GM13977 (cell line): ENCODE results near the gene COL8A2.

ENCODE experiments used
- DNase-seq: peaks from one replicate; pipeline ENCODE4 v3.0.0; 2012; ENCODE audit warnings: low spot score
- CTCF ChIP-seq: IDR thresholded peaks from 2 replicates; pipeline ENCODE4 v1.5.1; 2012; ENCODE audit warnings: mild to moderate bottlenecking, control low read depth; ENCODE audit not compliant: insufficient read depth; ENCODE audit errors: extremely low read depth, missing control alignments
- in situ Hi-C: fragments of 300-500 bp; cut with MboI; formaldehyde crosslinking; loops from one replicate; pipeline ENCODE4 v1.12.0; 2022; ENCODE audit warnings: low sequenced_read_pairs, low pct_unique_long_range_greater_than_20kb, mixed read lengths, inconsistent platforms; ENCODE audit not compliant: unreplicated experiment

The COL8A2 gene

DNA sequence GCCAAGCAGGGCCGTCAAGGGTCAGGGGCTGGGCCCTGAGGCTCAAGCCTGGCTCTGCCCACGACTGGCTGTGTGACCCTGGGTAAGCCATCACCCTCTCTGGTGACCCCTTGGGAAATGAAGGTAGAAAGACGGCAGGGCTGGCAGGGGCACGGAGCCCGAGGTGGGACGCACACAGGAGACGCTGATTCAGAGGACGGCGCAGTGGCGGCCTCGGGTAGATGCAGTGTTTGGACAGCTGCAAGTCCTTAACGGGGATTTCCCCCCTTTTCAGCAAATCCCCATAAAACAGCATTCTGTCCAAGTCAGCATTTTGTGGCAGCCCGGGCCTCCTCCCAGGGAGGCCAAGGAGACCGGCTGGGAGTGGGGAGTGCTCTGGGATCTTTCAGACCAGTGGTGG is 16.7 kb downstream of the COL8A2 start:
- no peak for DNase-seq
- in situ Hi-C loops = no loop called here
- no peak for TF ChIP-seq CTCF

- TF ChIP-seq CTCF = no peak
- in situ Hi-C loops = no loop called here
- DNase-seq = no peak
These were observed 17.6 kb downstream of the COL8A2 start for GRCh38 chr1:36107394-36107793.

GRCh38 chr1:36106269-36106668 is 18.8 kb downstream of the COL8A2 start:
- in situ Hi-C loops = no loop called here
- no peak for DNase-seq
- TF ChIP-seq CTCF = no peak

GRCh38 chr1:36101546-36101945 is 23.5 kb downstream of the COL8A2 start:
- no peak for TF ChIP-seq CTCF
- no peak for DNase-seq
- in situ Hi-C loops = no loop called here

DNA sequence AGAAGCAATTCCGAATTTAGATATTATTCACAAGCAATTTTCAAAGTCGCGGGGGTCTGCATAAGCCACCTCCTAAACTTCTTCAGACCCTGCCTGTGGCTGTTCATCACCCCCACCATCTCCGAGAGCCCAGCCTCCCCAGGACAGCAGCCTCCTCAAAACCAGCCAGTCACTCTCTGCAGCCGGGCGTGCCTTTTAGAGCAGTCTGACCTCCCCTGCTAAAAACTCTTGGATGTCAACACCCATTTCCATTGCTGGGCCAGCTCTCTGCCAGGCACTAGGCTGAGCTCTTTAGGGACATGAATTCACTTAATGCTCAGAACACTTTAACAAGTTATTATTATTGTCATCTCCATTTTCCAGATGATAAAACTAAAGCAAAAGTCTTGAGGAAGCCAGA is 24.6 kb downstream of the COL8A2 start:
- no peak for TF ChIP-seq CTCF
- no peak for DNase-seq
- in situ Hi-C loops = no loop called here

DNA sequence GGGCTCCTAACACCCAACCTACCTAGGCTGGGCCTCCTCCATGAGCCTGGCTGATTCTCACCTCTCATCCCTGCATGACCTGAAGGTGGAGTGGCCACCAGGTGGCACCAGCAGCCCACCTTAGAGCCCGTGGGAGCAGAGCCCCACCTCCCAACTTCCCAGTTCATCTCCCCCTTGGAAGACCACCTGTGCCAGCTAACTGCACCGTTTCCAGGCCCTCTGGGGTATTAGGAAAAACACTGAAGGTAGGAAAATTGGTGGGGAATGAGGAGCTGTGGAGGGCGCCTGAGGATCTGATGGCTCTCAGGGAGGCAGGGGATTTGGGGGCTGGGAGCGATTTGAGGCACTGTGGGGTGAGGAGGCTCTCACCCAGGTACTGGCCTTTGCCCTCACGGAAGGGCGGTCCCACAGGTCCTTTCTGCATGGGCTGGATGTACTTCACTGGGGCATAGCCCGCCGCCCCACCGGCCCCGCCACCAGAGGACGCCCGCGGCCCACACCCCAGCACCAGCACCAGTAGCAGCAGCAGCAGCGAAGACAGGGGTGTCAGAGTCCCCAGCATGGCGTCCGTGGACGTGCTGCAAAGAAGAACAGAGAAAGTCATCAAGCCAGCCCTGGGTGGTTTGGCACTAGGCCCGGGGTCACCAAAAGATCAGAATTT is 25.2 kb downstream of the COL8A2 start:
- TF ChIP-seq CTCF = peak; percentile 92
- in situ Hi-C loops = loop anchor here (10.0 kb wide), 1 partner anchor 85 kb away; no protein-coding TSS in a partner anchor
- peak; percentile 91 for DNase-seq
